Stimulated activated CD4-positive, alpha-beta T cell treated with anti-CD3 and anti-CD28 coated beads, Interleukin-2, amount 100 ng/mL, for 4 hours (primary cell): ENCODE results near the gene MXRA7.
"Not testable (repeated sequence)": the region's sequence is repeated elsewhere in the genome, so short reads cannot be mapped to it uniquely, and the experiment has no call there.

Experiments used
- DNase-seq: peaks from one replicate; pipeline ENCODE4 v3.0.0-alpha.2; 2020; ENCODE audit warnings: low read depth

The MXRA7 gene, protein sequence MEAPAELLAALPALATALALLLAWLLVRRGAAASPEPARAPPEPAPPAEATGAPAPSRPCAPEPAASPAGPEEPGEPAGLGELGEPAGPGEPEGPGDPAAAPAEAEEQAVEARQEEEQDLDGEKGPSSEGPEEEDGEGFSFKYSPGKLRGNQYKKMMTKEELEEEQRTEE

DNA sequence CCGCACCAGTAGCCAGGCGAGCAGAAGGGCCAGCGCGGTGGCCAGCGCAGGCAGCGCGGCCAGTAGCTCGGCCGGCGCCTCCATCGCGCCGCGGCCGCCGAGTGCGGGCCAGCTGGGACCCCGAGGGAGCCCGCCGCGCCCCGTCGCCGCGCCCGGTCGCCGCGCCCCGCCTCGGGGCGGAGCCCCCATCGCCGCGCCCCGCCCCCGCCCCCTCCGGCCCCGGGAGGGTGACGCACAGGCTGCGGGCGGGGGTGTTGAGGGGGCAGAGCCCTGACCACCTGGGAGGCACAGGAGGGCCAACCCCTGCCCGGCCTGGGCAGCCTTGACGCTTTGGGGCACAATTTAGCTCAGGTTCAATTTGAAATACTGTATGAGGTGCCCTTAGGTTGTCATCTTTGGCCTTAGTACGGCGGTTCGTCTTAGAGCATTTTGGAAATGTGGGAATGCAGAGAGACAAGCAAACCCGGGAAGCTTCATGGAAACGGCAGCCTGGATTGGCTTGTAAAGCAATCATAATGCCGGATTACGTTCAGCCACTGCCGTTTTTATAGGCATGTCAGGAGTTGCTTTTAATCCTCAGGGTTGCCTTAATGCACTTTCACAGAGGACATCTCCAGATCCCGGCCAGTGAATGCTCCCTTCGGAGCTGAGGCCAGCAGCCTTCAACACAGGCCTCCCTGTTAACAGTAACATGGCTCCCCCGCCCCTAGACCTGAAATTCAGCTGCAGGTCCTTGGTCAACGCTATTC, at the start of gene MXRA7:
Gene MXRA7, minus strand, starts transcription at position 103 of the 749 bp plus-strand sequence. Its CDS starts 19 bp downstream, at position 84.
- DNase-seq = peak; percentile 39

DNA sequence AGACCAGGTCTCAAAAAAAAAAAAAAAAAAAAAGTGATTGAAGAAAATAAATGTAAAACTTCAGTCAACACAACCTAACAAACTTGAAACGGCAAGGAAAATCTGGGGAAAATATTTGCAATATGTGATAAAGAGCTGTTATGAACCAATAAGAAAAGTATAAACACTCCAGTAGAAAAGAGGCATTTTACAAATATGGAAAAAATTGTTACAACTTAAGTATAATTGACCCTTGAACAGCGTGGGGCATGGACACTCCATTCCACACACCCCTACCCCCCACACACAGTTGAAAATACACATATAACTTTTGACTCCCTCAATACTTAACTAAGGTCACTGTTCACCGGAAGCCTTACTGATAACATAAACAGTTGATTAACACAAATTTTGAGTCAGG, 47.8 kb upstream of the MXRA7 start:
- no peak for DNase-seq

DNA sequence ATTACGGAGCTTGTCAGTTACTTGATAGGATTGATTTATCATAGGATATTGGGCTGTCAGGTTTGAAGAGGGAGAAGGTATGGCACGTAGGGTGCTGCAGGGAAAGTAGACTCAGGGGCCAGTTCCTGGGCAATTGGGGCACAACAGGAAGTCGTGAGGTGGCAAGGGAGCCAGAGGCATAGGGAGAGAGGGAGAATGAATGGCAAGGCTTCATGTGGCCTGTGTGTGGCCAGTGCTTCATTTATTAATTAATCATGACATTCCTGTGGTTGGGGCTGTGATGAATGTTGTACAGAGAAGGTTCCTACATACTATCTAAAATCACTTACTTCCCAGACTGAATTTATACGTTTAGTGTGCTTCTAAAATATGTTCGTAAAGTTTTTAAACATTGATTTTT, 46.5 kb upstream of the MXRA7 start:
- DNase-seq = no peak

DNA sequence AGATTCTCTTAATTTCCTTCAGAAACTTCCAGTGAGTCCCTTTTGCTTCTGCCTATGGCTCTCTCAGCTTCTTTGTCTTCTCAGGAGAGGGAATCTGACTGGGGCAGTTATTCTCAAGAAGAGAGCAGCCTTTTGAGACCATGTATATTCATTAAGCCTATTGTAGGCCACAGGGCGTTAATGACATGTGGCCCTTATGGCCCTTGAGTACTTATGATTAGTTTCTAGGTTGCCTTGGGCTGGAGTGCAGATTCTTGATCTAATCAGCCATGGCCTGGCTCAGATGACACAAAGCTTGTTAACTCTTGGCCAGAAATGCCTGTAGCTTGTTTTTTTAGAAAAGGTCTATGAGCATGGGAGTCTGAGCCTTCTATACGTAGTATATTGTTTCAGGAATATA, 44.5 kb upstream of the MXRA7 start:
- no peak for DNase-seq

DNA sequence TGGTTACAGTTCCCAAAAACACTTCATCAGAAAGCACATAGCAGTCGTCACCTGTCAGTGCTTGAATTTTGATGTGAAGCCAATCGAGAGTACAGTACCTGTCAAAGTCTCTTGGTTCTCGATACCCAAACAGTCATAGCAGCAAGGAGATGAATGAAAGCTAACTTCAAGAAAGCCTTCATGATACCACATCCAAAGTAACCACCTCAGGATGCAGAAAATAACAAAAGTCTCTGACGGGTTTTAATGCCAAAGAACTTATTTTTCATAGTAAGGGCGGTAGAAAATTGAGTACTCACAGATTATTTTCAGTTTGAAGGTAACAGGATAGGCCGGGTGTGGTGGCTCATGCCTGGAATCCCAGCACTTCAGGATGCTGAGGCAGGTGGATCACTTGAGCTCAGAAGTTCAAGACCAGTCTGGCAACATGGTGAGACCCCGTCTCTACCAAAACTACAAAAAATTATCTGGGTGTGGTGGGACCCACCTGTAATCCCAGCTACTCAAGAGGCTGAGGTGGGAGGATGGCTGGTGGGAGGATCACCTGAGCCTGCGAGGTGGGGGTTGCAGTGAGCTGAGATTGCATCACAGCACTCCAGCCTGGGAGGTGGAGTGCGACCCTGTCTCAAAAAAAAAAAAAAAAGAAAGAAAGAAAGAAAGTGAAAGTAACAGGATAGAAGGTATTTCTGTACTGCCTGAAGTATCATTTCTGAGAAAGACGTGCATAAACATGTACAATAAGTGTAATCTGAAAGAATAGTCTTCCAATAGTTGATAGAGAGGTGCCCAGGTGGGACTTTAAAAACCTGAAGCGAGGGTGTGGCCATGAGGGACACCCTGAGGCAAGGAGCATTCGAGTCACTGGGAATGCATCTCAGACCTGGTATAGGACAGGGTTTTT, 42.5 kb upstream of the MXRA7 start:
- DNase-seq = no peak

DNA sequence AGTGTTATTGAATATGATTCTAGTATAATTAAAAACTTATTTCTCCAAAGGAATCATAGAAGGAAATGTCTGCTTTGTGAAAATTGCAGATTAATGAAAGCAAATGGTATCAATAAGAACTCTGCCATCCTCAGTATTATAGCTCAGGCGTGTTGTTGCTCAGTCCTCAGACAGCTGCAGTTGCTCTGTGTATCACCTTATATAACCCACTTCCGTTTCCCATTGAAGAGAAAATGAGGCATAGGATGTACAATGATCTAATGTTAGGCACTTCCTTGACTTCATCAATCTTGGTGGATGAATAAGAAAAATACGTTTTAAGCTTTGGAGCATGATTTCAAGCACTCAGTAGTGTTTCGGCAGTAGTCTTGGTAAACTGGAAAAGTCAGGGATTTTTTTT, 41.2 kb upstream of the MXRA7 start:
- DNase-seq = no peak

DNA sequence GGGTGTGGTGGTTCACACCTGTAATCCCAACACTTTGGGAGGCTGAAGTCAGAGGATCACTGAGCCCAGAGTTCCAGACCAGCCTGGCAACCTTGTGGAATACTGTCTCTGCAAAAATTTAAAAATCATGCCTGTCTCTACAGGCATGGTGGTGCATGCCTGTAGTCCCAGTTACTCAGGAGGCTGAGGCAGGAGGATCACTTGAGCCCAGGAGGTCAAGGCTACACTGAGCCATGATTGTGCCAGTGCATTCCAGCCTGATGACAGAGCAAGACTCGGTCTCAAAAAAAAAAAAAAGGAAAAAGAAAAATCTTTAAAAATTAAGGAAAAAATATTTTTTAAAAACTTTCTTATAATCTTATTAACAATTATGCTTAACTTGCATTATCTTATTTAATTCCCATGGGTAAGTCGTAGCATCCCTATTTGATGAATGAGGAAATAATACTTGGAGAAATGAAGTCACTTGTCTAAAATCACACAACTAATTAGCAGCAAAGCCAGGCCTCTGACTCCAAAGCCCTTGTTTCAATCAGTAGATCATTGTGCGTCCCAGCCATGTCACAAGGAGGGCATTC, 40.7 kb upstream of the MXRA7 start:
- DNase-seq = no peak

DNA sequence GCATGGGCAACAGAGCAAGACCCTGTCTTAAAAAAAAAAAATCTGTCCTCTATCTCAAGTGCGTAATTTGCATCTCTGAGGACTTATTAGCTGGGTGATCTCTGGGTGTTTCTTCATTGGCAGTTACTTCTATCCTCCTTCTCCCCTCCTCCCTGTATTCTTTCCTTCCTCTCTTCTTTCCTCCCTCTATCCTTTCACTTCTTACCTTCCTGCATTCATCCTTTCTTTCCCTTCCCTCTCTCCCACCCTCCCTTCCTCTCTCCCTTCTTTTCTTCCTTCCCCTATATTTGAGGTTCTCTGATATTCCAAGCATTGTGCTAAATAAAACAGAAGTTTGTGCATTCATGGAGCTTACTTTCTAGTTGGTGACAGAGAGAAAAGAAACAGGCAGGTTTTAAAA, 37.9 kb upstream of the MXRA7 start:
- no peak for DNase-seq

DNA sequence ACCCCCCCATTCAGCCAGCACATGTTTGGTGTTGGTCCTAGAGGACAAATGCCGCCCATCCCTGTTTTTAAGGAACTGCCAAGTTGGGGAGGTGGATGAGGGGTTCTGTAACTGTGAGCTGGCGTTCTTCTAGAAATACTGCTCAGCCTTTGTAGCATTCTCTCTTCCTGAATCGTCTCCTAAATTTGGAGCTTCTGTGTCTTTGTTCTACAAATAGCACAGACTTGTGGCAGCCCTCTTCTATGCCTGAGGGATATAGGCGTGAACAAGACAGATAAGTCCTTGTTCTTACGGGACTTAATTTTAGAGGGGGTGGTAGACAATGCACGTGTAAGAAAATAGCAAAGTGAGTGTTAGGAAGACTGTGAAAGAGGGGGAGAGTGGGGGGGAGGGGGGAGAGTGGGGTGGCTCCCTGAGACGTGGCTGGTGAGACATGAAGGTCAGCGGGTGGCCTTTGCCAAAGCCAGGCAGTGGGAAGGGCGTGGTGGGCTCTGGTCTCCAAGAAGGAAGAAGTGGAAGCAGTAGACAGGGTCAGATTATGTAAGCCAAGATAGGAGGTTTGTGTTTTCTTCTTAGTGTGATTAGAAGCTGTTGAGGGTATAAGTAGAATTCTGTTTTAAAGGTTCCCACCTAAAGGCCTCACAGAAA, 37.1 kb upstream of the MXRA7 start:
- DNase-seq = no peak

DNA sequence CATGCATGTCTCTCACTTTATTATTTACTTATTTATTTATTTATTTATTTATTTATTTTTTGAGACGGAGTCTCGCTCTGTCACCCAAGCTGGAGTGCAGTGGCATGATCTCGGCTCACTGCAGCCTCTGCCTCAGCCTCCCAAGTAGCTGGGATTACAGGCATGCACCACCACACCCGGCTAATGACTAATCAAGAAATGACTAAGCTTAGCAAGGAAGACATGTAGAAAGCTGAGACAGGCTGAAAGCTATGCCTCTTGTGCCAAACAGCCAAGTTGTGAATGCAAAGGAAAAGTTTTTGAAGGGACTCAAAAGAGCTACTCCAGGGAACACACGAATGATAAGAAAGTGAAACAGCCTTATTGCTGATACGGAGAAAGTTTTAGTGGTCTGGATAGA, 35.0 kb upstream of the MXRA7 start:
- not testable (repeated sequence) for DNase-seq

DNA sequence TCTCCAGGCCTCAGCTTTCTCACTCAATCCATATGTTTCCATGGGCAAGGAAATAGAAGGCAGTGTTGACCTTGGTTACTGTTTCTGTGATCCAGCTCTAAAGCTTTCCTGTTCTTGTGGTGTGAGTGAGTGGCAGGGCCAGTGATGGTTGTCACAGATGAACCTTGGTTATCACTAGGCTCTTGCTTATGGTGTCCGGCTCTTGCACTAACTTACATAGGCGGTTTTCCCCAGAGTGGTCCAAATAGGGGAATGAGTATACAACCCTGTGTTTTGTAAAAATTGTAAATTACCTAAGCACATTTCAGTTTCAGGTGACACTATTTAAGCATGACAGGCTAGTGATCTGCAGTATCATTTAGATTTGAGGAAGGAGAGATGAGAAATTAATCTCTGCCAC, 34.0 kb upstream of the MXRA7 start:
- DNase-seq = no peak

DNA sequence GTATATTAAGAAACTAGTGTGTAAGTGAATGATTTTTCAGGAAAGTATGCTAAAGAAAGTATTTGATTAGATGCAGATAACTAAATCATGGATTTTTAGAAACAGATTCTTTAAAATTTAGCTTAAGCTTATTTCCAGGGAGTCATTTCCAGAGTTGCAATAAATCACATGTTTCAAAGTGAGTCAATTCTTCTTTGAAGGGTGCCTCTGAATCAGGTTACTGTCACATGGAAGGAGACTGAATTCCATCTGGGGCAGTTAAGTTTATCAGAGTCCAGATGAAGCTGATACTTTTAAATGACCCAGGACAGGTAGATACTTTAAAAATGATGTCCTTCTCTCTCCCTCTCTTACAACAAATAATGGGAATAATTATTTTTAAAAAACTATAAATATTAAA, 32.2 kb upstream of the MXRA7 start:
- DNase-seq = no peak

DNA sequence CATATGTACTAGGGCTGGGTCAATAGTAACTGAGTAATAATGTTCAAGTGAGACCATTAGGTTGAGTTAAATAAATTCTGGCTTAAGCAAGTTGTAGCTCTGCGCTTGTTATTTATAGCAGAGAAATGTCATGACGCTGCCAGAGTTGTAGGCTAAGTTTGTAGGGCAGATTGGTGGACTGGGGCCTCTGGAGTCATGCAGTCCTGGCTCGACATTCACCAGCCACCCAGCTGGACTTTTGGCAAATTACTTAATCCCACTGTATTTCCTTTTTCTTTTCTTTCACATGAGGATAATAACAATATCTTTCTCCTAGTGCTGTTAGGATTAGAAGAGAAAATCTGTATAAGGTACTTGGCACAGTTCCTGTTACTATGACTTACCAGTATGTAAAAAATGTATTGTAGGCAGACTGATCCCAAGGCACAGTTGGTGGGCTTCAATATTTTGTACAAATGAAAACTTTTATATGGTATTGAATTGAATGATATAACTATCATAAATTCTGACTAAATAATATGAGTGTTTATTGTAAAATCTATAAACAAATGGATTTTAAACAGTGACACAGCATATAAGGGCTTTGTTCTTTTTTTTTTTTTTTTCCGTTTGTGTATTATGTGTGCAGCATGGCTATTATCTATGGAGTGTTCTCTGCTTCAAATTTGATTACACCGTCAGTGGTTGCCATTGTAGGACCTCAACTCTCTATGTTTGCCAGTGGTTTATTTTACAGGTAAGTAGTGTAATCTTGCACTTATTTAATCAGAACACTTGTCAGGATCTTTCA, 29.8 kb upstream of the MXRA7 start:
- no peak for DNase-seq

DNA sequence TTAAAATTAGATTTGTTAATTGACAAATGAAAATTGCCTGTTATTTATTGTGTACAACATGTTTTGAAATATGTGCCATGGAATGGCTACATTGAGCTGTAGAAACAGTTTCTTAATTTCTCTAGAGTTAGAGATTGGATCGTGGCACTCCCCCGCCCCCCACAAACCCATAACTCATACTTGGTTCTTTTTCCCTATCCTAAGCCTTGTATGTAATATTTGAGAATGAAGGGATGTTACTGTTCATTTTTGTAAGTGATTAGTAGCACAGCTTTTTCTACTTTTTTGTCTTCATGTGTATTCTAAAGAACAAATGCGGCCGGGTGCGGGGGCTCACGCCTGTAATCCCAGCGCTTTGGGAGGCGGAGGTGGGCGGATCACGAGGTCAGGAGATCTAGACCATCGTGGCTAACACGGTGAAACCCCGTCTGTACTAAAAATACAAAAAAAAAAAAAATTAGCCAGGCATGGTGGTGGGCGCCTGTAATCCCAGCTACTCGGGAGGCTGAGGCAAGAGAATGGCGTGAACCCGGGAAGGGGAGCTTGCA, 28.9 kb upstream of the MXRA7 start:
- not testable (repeated sequence) for DNase-seq

DNA sequence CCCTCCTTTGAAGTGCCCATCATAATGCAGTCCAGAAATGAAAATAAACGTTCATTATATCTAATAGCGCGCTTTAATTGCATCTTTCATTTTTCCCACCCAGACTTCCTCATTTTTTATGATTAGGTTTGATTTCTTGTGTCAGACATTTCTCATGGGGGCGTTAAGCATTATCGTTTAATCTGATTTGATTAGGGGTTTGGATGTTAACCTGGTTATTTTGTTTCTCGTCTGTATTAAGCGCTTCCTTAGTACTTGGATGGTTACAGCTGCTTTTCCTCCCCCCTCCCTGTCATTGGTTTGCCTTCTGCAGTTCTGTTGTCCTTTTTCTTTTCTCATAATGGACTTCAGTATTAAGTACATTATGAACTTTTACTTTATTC, 27.7 kb upstream of the MXRA7 start:
- no peak for DNase-seq

DNA sequence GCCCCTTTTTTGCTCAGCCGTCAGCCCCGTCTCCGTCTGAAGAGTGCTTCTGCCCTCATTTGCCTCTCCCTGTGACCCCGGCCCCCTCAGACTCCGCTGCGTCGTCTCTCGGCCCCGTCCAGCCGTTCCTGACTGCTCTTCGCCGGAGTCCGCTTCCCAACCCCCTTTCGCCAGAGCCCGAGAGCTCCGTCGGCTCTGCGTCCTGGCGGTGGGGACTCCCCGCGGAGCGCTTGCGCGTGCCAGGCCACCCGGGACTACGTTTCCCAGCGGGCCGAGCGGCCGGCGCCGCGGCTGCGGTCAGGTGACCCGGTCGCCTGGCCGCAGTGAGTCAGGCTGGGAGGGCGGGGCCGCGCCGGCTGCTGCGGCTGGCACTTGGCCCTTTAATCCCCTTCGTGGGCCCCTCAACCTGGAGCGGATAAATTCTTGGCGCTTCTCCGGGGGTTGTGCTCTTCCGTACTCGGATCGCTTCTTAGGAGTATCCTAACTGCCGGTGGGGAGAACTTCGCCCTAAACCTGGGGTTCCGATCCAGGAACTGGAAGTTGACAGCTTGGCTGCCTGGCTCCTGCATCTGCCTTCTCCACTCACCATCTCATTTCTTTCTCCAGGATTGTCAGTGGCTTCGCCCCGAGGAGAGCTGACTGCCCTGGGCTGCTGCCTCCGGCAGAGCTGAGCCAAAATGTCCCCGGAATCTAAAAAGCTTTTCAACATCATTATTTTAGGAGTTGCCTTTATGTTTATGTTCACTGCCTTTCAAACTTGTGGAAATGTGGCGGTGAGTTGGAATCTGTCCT, 27.1 kb upstream of the MXRA7 start, which contains the start of gene MFSD11:
Gene MFSD11, plus strand, starts transcription at position 444 of the 792 bp plus-strand sequence. Its CDS starts 234 bp downstream, at position 678.
- DNase-seq = peak; percentile 85

DNA sequence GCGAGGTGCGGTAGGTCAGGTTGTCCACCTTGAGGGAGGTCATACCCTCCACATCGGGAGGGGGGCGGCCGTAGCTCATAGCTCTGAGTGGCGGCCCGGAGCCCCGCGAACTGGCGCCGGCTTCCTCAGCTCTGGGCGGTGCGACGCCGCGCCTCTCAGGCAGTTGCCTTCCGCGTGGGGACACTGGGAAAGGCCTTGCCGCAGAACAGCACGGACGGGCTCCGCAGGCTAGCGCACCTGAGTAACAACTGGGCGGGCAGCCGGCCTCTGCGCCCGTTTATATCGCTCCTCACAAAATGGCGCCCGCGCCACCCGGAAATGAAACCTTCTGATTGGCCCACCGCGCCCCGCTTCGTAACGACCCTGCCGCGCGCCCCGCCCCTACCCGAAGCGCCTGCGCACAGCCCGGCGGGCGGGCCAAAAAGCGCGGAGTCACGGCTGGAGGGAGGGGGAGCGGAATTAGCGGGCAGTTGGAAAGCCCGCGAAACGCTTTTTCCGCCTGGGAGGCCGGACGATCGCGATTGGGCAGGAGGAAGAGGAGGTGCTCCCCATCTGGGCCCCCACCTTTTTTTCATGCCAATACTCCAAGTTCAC, 26.4 kb upstream of the MXRA7 start, which contains the start of gene SRSF2:
Gene SRSF2, minus strand, starts transcription at position 250 of the 594 bp plus-strand sequence. Its CDS starts 171 bp downstream, at position 79.
- peak; percentile 97 for DNase-seq

DNA sequence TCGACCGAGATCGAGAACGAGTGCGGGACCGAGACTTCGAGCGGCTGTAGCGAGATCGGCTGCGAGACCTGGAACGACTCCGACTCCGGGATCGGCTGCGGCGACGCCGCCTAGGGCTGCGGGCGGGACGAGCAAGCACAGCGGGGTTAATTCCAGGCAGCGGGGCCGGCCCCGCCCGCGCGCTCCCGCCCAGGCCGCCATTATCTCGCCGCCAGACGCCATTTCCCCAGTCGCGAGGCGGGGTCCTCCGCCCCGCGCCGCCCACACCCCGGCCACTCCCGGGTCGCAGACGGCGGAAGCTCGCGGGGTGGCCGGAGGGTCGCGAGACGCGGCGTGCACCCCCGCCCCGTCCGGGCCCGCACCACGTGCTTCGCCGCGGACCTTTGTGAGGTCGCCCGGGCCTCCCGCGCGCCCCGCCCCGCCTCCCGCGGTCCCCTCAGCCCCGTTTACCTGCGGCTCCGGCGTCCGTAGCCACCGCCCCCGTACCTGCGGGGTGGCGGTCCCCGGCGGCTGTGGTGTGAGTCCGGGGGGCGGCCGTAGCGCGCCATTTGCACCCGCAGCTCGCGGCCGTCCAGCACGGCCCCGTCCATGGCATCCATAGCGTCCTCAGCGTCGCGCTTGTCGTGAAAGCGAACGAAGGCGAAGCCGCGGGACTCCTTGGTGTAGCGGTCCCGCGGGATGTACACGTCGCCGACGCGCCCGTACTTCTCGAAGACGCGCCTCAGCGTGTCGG, 25.8 kb upstream of the MXRA7 start:
- peak; percentile 63 for DNase-seq
